ENCODE data around the gene RREB1.

RREB1 gene

GRCh38 chr6:7230956-7231713, 123.4 kb downstream of the RREB1 start:
- DNase-seq, result no peak

GRCh38 chr6:7232351-7232750, 124.6 kb downstream of the RREB1 start:
- no peak for DNase-seq

- DNase-seq, result no peak
Observed at GRCh38 chr6:7234547-7234946, 126.8 kb downstream of the RREB1 start.

- DNase-seq, result no peak
Observed at GRCh38 chr6:7235712-7236305, 128.0 kb downstream of the RREB1 start.

GRCh38 chr6:7236306-7237209, 128.8 kb downstream of the RREB1 start:
- DNase-seq, result no peak

GRCh38 chr6:7237653-7238188, 130.0 kb downstream of the RREB1 start:
- no peak for DNase-seq

- no peak for DNase-seq
Observed at GRCh38 chr6:7238526-7238899, 130.8 kb downstream of the RREB1 start.

- DNase-seq, result no peak
Observed at GRCh38 chr6:7238900-7239589, 131.3 kb downstream of the RREB1 start.

- DNase-seq, result no peak
Observed at GRCh38 chr6:7239590-7239948, 131.8 kb downstream of the RREB1 start.

- DNase-seq, result no peak
Observed at GRCh38 chr6:7240351-7240750, 132.6 kb downstream of the RREB1 start.

GRCh38 chr6:7241160-7241559, 133.4 kb downstream of the RREB1 start:
- no peak for DNase-seq

GRCh38 chr6:7241709-7242645, 134.2 kb downstream of the RREB1 start:
- no peak for DNase-seq

- DNase-seq, result no peak
Observed at GRCh38 chr6:7242835-7243178, 135.0 kb downstream of the RREB1 start.

GRCh38 chr6:7243179-7243981, 135.6 kb downstream of the RREB1 start:
- no peak for DNase-seq

GRCh38 chr6:7245668-7246393, 138.1 kb downstream of the RREB1 start:
- DNase-seq, result no peak

- DNase-seq, result no peak
Observed at GRCh38 chr6:7246401-7247178, 138.8 kb downstream of the RREB1 start.

GRCh38 chr6:7247179-7247456, 139.4 kb downstream of the RREB1 start:
- DNase-seq, result no peak

- DNase-seq, result no peak
Observed at GRCh38 chr6:7247828-7248227, 140.1 kb downstream of the RREB1 start.

- no peak for DNase-seq
Observed at GRCh38 chr6:7249391-7249790, 141.6 kb downstream of the RREB1 start.

All from cortex of kidney (tissue), 1 donor.